H1 (cell line): ENCODE results near the gene NME8. TPM values are rescaled to one million over a fixed set of nuclear protein-coding genes. Genes with fewer than 3 reads are reported as not detected.

Experiments
- CTCF ChIA-PET: fragments of 300-600 bp; sonication (Branson Sonifier 250); formaldehyde crosslinking; loops from one replicate; lab custom pipeline; 2021; ENCODE audit not compliant: partially characterized antibody; lab: Charles Lee
- POLR2A ChIA-PET: fragments of 300-600 bp; sonication (Branson Sonifier 250); formaldehyde crosslinking; loops from one replicate; lab custom pipeline; 2021; ENCODE audit warnings: inconsistent platforms; ENCODE audit not compliant: partially characterized antibody; lab: Charles Lee
- DNase-seq, 2 experiments: peaks; one replicate each; pipeline versions ENCODE4 v3.0.0 to v3.0.0-alpha.2; 2010 to 2022; ENCODE audit warnings: low spot score in 2 of 2, low read depth in 1 of 2, mixed read lengths in 1 of 2
- FAIRE-seq: peaks from 2 replicates; lab custom pipeline; 2011; peaks lifted over from hg19 to GRCh38; lab: Jason Lieb, UNC
- H2AFZ ChIP-seq: 2 replicates; pipeline ENCODE4 v1.8.1; 2012; ENCODE audit warnings: low read length, inconsistent platforms
- H2AK5ac ChIP-seq: 2 replicates; pipeline ENCODE4 v1.6.1; 2013; ENCODE audit warnings: low read depth, low read length
- H2BK120ac ChIP-seq: replicated peaks from 2 replicates; pipeline ENCODE3; 2013; ENCODE audit warnings: low read depth, low read length, inconsistent platforms
- H2BK12ac ChIP-seq: 2 replicates; pipeline ENCODE4 v1.6.1; 2013; ENCODE audit warnings: low read depth, low read length
- H2BK15ac ChIP-seq: 2 replicates; pipeline ENCODE4 v1.6.1; 2013; ENCODE audit warnings: low read length
- H2BK20ac ChIP-seq: 2 replicates; pipeline ENCODE4 v1.6.1; 2013; ENCODE audit warnings: low read length
- H2BK5ac ChIP-seq: 2 replicates; pipeline ENCODE4 v1.6.1; 2013; ENCODE audit warnings: low read depth, low read length
- H3K14ac ChIP-seq: 2 replicates; pipeline ENCODE4 v1.6.1; 2013; ENCODE audit warnings: inconsistent platforms; ENCODE audit not compliant: insufficient read length
- H3K18ac ChIP-seq: 2 replicates; pipeline ENCODE4 v1.6.1; 2013; ENCODE audit warnings: low read length; ENCODE audit errors: extremely low read depth
- H3K23ac ChIP-seq: 2 replicates; pipeline ENCODE4 v1.6.1; 2013; ENCODE audit warnings: inconsistent platforms; ENCODE audit not compliant: insufficient read length
- H3K23me2 ChIP-seq: 2 replicates; pipeline ENCODE4 v1.6.1; 2013; ENCODE audit warnings: low read depth, low read length
- H3K27ac ChIP-seq: 2 replicates; pipeline ENCODE4 v1.6.1; 2011; ENCODE audit warnings: low read depth, low read length, inconsistent platforms
- H3K27me3 ChIP-seq, 4 experiments: replicated peaks in 1 of 4; 1 replicate in 1 of 4; 2 replicates in 3 of 4; pipeline versions ENCODE4 v1.6.1 to v1.8.1; 2011 to 2013; ENCODE audit warnings: low read length in 3 of 4, mild to moderate bottlenecking in 3 of 4, inconsistent platforms in 2 of 4, mixed read lengths in 2 of 4, moderate library complexity in 1 of 4; ENCODE audit not compliant: control insufficient read depth in 3 of 4, insufficient read depth in 3 of 4; ENCODE audit errors: extremely low read depth in 1 of 4
- H3K36me3 ChIP-seq, 4 experiments: 2 replicates each; pipeline versions ENCODE4 v1.6.1 to v1.8.1; 2011 to 2013; ENCODE audit warnings: mild to moderate bottlenecking in 4 of 4, low read length in 3 of 4, moderate library complexity in 2 of 4, control low read depth in 1 of 4, inconsistent platforms in 1 of 4; ENCODE audit not compliant: insufficient read depth in 4 of 4, control insufficient read depth in 2 of 4
- H3K4ac ChIP-seq: replicated peaks from 2 replicates; pipeline ENCODE3; 2013; ENCODE audit warnings: low read length, low read depth, mixed read lengths, inconsistent platforms; ENCODE audit not compliant: insufficient read length
- H3K4me1 ChIP-seq, 4 experiments: replicated peaks in 1 of 4; 1 replicate in 1 of 4; 2 replicates in 3 of 4; pipeline versions ENCODE4 v1.6.1 to v1.8.1; 2011 to 2013; ENCODE audit warnings: low read length in 3 of 4, inconsistent platforms in 2 of 4, mixed read lengths in 1 of 4; ENCODE audit not compliant: insufficient read depth in 4 of 4, control insufficient read depth in 3 of 4
- H3K4me2 ChIP-seq, 2 experiments: 2 replicates each; pipeline versions ENCODE4 v1.6.1 to v1.8.1; 2011 to 2013; ENCODE audit warnings: low read depth in 2 of 2, low read length in 2 of 2, control low read depth in 1 of 2, inconsistent platforms in 1 of 2, mild to moderate bottlenecking in 1 of 2; ENCODE audit not compliant: insufficient read depth in 1 of 2
- H3K4me3 ChIP-seq, 4 experiments: fragments of 200-600, 300-600 bp in 1 of 4; sonication (generic), shearing (Covaris generic), sonication (Bioruptor Twin) in 1 of 4; 2 replicates each; pipeline versions ENCODE4 v1.5.1 to v1.8.1; 2011 to 2016; ENCODE audit warnings: low read length in 4 of 4, low read depth in 3 of 4, control low read depth in 2 of 4, inconsistent platforms in 2 of 4, mild to moderate bottlenecking in 2 of 4, mixed read lengths in 1 of 4, moderate library complexity in 1 of 4; ENCODE audit not compliant: insufficient read depth in 2 of 4; ENCODE audit errors: extremely low read depth in 1 of 4
- H3K56ac ChIP-seq: replicated peaks from 2 replicates; pipeline ENCODE3; 2013; ENCODE audit warnings: low read depth, mild to moderate bottlenecking, mixed read lengths, low read length, inconsistent platforms; ENCODE audit not compliant: insufficient read length
- H3K79me1 ChIP-seq: 2 replicates; pipeline ENCODE4 v1.6.1; 2013; ENCODE audit warnings: low read depth, low read length, control low read depth
- H3K79me2 ChIP-seq, 2 experiments: 2 replicates each; pipeline versions ENCODE4 v1.6.1 to v1.8.1; 2012 to 2013; ENCODE audit warnings: low read length in 2 of 2, mild to moderate bottlenecking in 2 of 2, inconsistent platforms in 1 of 2; ENCODE audit not compliant: insufficient read depth in 2 of 2, control insufficient read depth in 1 of 2
- H3K9ac ChIP-seq, 4 experiments: replicated peaks in 1 of 4; 1 replicate in 1 of 4; 2 replicates in 3 of 4; pipeline versions ENCODE4 v1.6.1 to v1.8.1; 2011 to 2013; ENCODE audit warnings: low read depth in 3 of 4, low read length in 3 of 4, control low read depth in 2 of 4, mild to moderate bottlenecking in 2 of 4, moderate library complexity in 2 of 4, inconsistent platforms in 1 of 4; ENCODE audit errors: extremely low read depth in 1 of 4
- H3K9me3 ChIP-seq, 2 experiments: 2 replicates each; pipeline versions ENCODE4 v1.6.1 to v1.8.1; 2012 to 2013; ENCODE audit warnings: mild to moderate bottlenecking in 2 of 2, moderate library complexity in 2 of 2, control low read depth in 1 of 2, inconsistent platforms in 1 of 2, low read depth in 1 of 2, low read length in 1 of 2, mixed read lengths in 1 of 2; ENCODE audit not compliant: insufficient read depth in 2 of 2
- H4K20me1 ChIP-seq, 2 experiments: replicated peaks in 1 of 2; 2 replicates each; pipeline versions ENCODE3 to v1.8.1; 2011 to 2013; ENCODE audit warnings: inconsistent platforms in 2 of 2, low read length in 2 of 2, mild to moderate bottlenecking in 1 of 2; ENCODE audit not compliant: insufficient read depth in 2 of 2, control insufficient read depth in 1 of 2
- H4K5ac ChIP-seq: 2 replicates; pipeline ENCODE4 v1.6.1; 2013; ENCODE audit warnings: low read length, low read depth, mixed read lengths, inconsistent platforms; ENCODE audit not compliant: insufficient read length
- H4K8ac ChIP-seq: 2 replicates; pipeline ENCODE4 v1.8.0; 2013; ENCODE audit warnings: mild to moderate bottlenecking, moderate library complexity, low read length, inconsistent platforms; ENCODE audit not compliant: insufficient read depth; ENCODE audit errors: extremely low read depth
- H4K91ac ChIP-seq: replicated peaks from 2 replicates; pipeline ENCODE3; 2013; ENCODE audit warnings: low read length, mixed read lengths, inconsistent platforms; ENCODE audit not compliant: insufficient read length
- CBX8 ChIP-seq: fragments of 300-800, 300-1000 bp; sonication (generic); IDR thresholded peaks from 2 replicates; pipeline ENCODE4 v1.7.1; 2016; ENCODE audit warnings: low read depth, low read length, borderline replicate concordance
- CHD2 ChIP-seq: IDR thresholded peaks from 2 replicates; pipeline ENCODE4 v1.6.1; 2012; ENCODE audit warnings: low read length, improper control_type of control experiment
- CTBP2 ChIP-seq: IDR thresholded peaks from 2 replicates; pipeline ENCODE4 v1.7.0; 2011; ENCODE audit warnings: borderline replicate concordance, mild to moderate bottlenecking, moderate library complexity, mixed read lengths, low read length; ENCODE audit not compliant: insufficient read depth, insufficient read length
- GABPA ChIP-seq: IDR thresholded peaks from 2 replicates; pipeline ENCODE4 v1.6.1; 2011; ENCODE audit warnings: mild to moderate bottlenecking, low read length, moderate library complexity, borderline replicate concordance; ENCODE audit not compliant: insufficient read depth
- WGBS, 2 experiments: shearing (Covaris generic) in 1 of 2; methylation state at CpG; one replicate each; pipeline versions ENCODE4 v1.1.6 to v1.1.7; 2013 to 2015; ENCODE audit warnings: low lambda C conversion rate in 2 of 2, mixed read lengths in 2 of 2, inconsistent platforms in 1 of 2, low coverage in 1 of 2, missing lambda C conversion rate in 1 of 2; ENCODE audit not compliant: insufficient replicate concordance in 2 of 2, insufficient coverage in 1 of 2, insufficient read length in 1 of 2; ENCODE audit errors: extremely low coverage in 1 of 2, missing lambda C conversion rate in 1 of 2; 5-methylcytosine and 5-hydroxymethylcytosine counted together
- polyA plus RNA-seq, 7 experiments: library from polyadenylated mRNA; depleted of rRNA in 3 of 7; stranded (reverse) in 5 of 7; unstranded in 2 of 7; fragments of >200 nt in 5 of 7; fragments of 200-250 nt in 2 of 7; gene quantifications; 1 replicate in 5 of 7; 2 replicates in 1 of 7; 4 replicates in 1 of 7; pipeline versions ENCODE4 v1.2.1 to v1.2.3, GENCODE V29; 2011 to 2013; ENCODE audit warnings: missing spikeins in 2 of 7, mixed read lengths in 2 of 7
- total RNA-seq: library from RNA; stranded (reverse); fragmentation: NEBNext Ultra II Directional; extraction: Animal tissue kit (Norgen Biotek cat#: 25700); gene quantifications from 2 replicates; pipeline ENCODE4 v1.2.1, GENCODE V29; 2021

NME8 gene
- total and polyA plus RNA-seq, 2 of the 8 experiments (the other 6 are each of a cell fraction or from before 2014, with no cell fraction given): 0.22 to 0.44 TPM

- H3K9me3 ChIP-seq: peaks cover 0 to 8% of the 10 kb centered on the region in 2 experiments; a peak in 1 of 4 replicates
- no peak overlapping the region for H4K8ac ChIP-seq
- no peak overlapping the region for H2BK120ac ChIP-seq
- H3K14ac ChIP-seq: no peak overlapping the region
- H3K27me3 ChIP-seq: no peaks in the 10 kb centered on the region
- no peak overlapping the region for H3K4ac ChIP-seq
- H2AFZ ChIP-seq: no peak overlapping the region
- no peaks in the 10 kb centered on the region; a peak in 1 of 8 replicates for H3K36me3 ChIP-seq
- H3K79me2 ChIP-seq: no peaks in the 10 kb centered on the region
- no peak overlapping the region for H2BK12ac ChIP-seq
- H3K56ac ChIP-seq: no peak overlapping the region
- no peak overlapping the region for H3K9ac ChIP-seq
- CTCF ChIA-PET: interaction anchor here (1.2 to 2.3 kb wide), 2 partner anchors 11 to 329 kb away, joined by 4 to 6 read pairs; no protein-coding TSS in a partner anchor
- no peaks in the 10 kb centered on the region for H3K23me2 ChIP-seq
- no peak overlapping the region; the same call in 1 of the 2 replicates for H3K27ac ChIP-seq
- no peak overlapping the region for H4K5ac ChIP-seq
- no peak overlapping the region for H2AK5ac ChIP-seq
- FAIRE-seq (no peak), DNase-seq (no peak)
- no peaks in the 10 kb centered on the region for H4K20me1 ChIP-seq
- no peak overlapping the region for H3K23ac ChIP-seq
- H3K18ac ChIP-seq: no peak overlapping the region
- no peak overlapping the region for H3K4me2 ChIP-seq
- no peak overlapping the region for H3K4me3 ChIP-seq
- no peak overlapping the region for H2BK20ac ChIP-seq
- POLR2A ChIA-PET: no interaction called here
- H2BK15ac ChIP-seq: no peak overlapping the region
- no peak overlapping the region for H4K91ac ChIP-seq
- H2BK5ac ChIP-seq: no peak overlapping the region
- H3K4me1 ChIP-seq: no peaks in the 10 kb centered on the region
- 85% methylated on average over 3 of the region's 3 CpGs; no CpG with 5 or more reads in 1 of the 2 experiments for WGBS, 2 experiments
- H3K79me1 ChIP-seq: no peaks in the 10 kb centered on the region
- TF ChIP-seq CTBP2 (no peak), CBX8 (no peak), CHD2 (no peak), GABPA (no peak)
Observed at GRCh38 chr7:37820708-37821468, 27.5 kb upstream of the NME8 start.
